DND-41 (cell line): Measurements from ENCODE around the gene NOXA1.

Experiments used
- ATAC-seq: fragments of 200-7000 bp; cut with Tn5 transposase; 3 replicates; pipeline ENCODE4 v1.9.1; 2021; ENCODE audit warnings: low read depth; ENCODE audit not compliant: insufficient read depth
- DNase-seq: peaks from one replicate; pipeline ENCODE4 v3.0.0-alpha.2; 2020
- H2AFZ ChIP-seq: 2 replicates; pipeline ENCODE4 v1.6.0; 2012; ENCODE audit warnings: low read depth, low read length
- H3K27ac ChIP-seq: 2 replicates; pipeline ENCODE4 v1.5.1; 2012; ENCODE audit warnings: low read length, inconsistent platforms
- H3K27me3 ChIP-seq: fragments of 200-600 bp; sonication (generic); 2 replicates; pipeline ENCODE4 v1.6.0; 2012; ENCODE audit warnings: low read length, mild to moderate bottlenecking, inconsistent platforms; ENCODE audit not compliant: insufficient read depth, poor library complexity
- H3K36me3 ChIP-seq: 2 replicates; pipeline ENCODE4 v1.5.1; 2012; ENCODE audit warnings: low read length, inconsistent platforms; ENCODE audit not compliant: insufficient read depth
- H3K4me1 ChIP-seq: 2 replicates; pipeline ENCODE4 v1.5.1; 2012; ENCODE audit warnings: mild to moderate bottlenecking, low read length; ENCODE audit not compliant: insufficient read depth
- H3K4me2 ChIP-seq: 2 replicates; pipeline ENCODE4 v1.6.0; 2012; ENCODE audit warnings: mild to moderate bottlenecking, moderate library complexity, low read length, inconsistent platforms; ENCODE audit not compliant: insufficient read depth
- H3K4me3 ChIP-seq, 2 experiments: fragments of 200-600 bp in 1 of 2; shearing (Covaris generic) in 1 of 2; 2 replicates each; pipeline ENCODE4 v1.5.1; 2012 to 2016; ENCODE audit warnings: inconsistent platforms in 2 of 2, low read length in 2 of 2, mild to moderate bottlenecking in 2 of 2, low read depth in 1 of 2, moderate library complexity in 1 of 2
- H3K79me2 ChIP-seq: 2 replicates; pipeline ENCODE4 v1.6.0; 2012; ENCODE audit warnings: low read length, inconsistent platforms; ENCODE audit not compliant: insufficient read depth
- H3K9ac ChIP-seq: 2 replicates; pipeline ENCODE4 v1.6.0; 2012; ENCODE audit warnings: low read depth, mild to moderate bottlenecking, inconsistent platforms, low read length, moderate library complexity
- H3K9me3 ChIP-seq: 2 replicates; pipeline ENCODE4 v1.5.1; 2012; ENCODE audit warnings: low read length, moderate library complexity, mild to moderate bottlenecking, inconsistent platforms; ENCODE audit not compliant: insufficient read depth, severe bottlenecking
- H4K20me1 ChIP-seq: 2 replicates; pipeline ENCODE4 v1.6.0; 2012; ENCODE audit warnings: low read length; ENCODE audit not compliant: insufficient read depth
- CTCF ChIP-seq: IDR thresholded peaks from 2 replicates; pipeline ENCODE4 v1.5.1; 2012; ENCODE audit warnings: borderline replicate concordance, low read length, moderate library complexity, mild to moderate bottlenecking; ENCODE audit not compliant: poor library complexity, severe bottlenecking; ENCODE audit errors: extremely low read depth
- EZH2 ChIP-seq: IDR thresholded peaks from 3 replicates; pipeline ENCODE4 v1.6.1; 2012; ENCODE audit warnings: borderline replicate concordance, low read depth, mild to moderate bottlenecking, moderate library complexity, low read length, inconsistent platforms; ENCODE audit not compliant: severe bottlenecking

The NOXA1 gene

GRCh38 chr9:137421838-137422603, 1.2 kb upstream of the NOXA1 start:
- Histone ChIP-seq H3K27me3 (no peaks in the 10 kb centered on the region), H3K4me2 (no peak overlapping the region), H3K27ac (no peak overlapping the region), H3K4me1 (no peaks in the 10 kb centered on the region), H3K9ac (no peak overlapping the region), H3K79me2 (no peaks in the 10 kb centered on the region), H3K9me3 (no peaks in the 10 kb centered on the region), H2AFZ (no peak overlapping the region), H3K4me3 (no peak overlapping the region), H4K20me1 (no peaks in the 10 kb centered on the region), H3K36me3 (no peaks in the 10 kb centered on the region)
- no peak for ATAC-seq
- TF ChIP-seq EZH2 (no peak), CTCF (no peak)
- no peak for DNase-seq

- no peak overlapping the region for H3K9ac ChIP-seq
- no peaks in the 10 kb centered on the region for H3K36me3 ChIP-seq
- no peaks in the 10 kb centered on the region for H3K4me1 ChIP-seq
- no peaks in the 10 kb centered on the region for H3K9me3 ChIP-seq
- TF ChIP-seq EZH2 = no peak
- no peak for TF ChIP-seq CTCF
- no peaks in the 10 kb centered on the region for H3K27me3 ChIP-seq
- no peaks in the 10 kb centered on the region for H3K79me2 ChIP-seq
- DNase-seq (no peak), ATAC-seq (no peak)
- no peak overlapping the region for H3K27ac ChIP-seq
- H2AFZ ChIP-seq = no peak overlapping the region
- no peak overlapping the region for H3K4me2 ChIP-seq
- no peaks in the 10 kb centered on the region for H4K20me1 ChIP-seq
- no peak overlapping the region for H3K4me3 ChIP-seq
Observed at GRCh38 chr9:137423514-137424291, 510 bp downstream of the NOXA1 start.

GRCh38 chr9:137426018-137426681, 3.0 kb downstream of the NOXA1 start:
- Histone ChIP-seq H4K20me1 (no peaks in the 10 kb centered on the region), H3K27me3 (no peaks in the 10 kb centered on the region), H3K36me3 (no peaks in the 10 kb centered on the region), H3K4me2 (no peak overlapping the region), H2AFZ (no peak overlapping the region), H3K9me3 (no peaks in the 10 kb centered on the region), H3K4me3 (no peak overlapping the region), H3K9ac (no peak overlapping the region), H3K27ac (no peak overlapping the region), H3K4me1 (no peaks in the 10 kb centered on the region), H3K79me2 (no peaks in the 10 kb centered on the region)
- DNase-seq (no peak), ATAC-seq (no peak)
- TF ChIP-seq CTCF (no peak), EZH2 (no peak)
